Esophagus squamous epithelium (tissue), 4 donors: ENCODE measurements around the gene GRM6.

Experiments used
- POLR2A ChIP-seq, 4 donors: fragments of 450-650 bp; IDR thresholded peaks; one replicate each; pipeline ENCODE4 v1.6.1; 2017; ENCODE audit warnings: antibody characterized with exemption in 4 of 4, mild to moderate bottlenecking in 4 of 4, moderate library complexity in 3 of 4
- TF ChIP-seq, protein P1 (sequence below), 6 experiments: fragments of 450-650 bp in 4 of 6; fragments of 200-600 bp in 2 of 6; sonication (generic) in 2 of 6; IDR thresholded peaks; one replicate each; pipeline ENCODE4 v1.5.1; 2016 to 2019; ENCODE audit warnings: antibody characterized with exemption in 6 of 6, mild to moderate bottlenecking in 4 of 6, moderate library complexity in 4 of 6

DNA sequence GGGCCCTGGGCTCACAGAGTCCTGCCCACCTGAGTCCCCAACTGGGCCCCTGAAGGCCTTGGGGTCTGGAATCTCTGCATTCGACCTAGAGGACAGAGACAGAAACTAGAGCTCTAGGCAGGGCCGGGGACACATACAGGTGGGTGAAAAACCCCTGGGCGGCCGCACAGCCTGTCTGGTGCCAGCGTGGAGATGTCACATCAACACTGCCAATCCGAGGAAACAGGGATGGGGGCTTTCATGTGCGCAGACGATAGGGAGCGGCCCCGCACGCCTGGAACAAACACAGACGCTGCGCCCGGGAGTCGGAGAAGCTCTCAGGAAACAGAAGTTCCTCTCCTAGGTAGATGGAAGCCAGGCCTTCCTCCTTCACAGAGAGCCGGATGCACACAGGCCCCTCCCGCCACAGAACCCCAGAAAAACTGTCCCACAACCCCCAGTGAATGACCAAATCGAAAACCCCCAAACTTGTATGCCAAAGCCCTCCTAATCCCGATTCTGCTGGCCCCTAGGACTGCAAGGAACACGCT, 1.8 kb downstream of the GRM6 start:
- no peak for TF ChIP-seq POLR2A (IDR thresholded peaks at IDR 0.05)
- TF ChIP-seq, protein P1, sequence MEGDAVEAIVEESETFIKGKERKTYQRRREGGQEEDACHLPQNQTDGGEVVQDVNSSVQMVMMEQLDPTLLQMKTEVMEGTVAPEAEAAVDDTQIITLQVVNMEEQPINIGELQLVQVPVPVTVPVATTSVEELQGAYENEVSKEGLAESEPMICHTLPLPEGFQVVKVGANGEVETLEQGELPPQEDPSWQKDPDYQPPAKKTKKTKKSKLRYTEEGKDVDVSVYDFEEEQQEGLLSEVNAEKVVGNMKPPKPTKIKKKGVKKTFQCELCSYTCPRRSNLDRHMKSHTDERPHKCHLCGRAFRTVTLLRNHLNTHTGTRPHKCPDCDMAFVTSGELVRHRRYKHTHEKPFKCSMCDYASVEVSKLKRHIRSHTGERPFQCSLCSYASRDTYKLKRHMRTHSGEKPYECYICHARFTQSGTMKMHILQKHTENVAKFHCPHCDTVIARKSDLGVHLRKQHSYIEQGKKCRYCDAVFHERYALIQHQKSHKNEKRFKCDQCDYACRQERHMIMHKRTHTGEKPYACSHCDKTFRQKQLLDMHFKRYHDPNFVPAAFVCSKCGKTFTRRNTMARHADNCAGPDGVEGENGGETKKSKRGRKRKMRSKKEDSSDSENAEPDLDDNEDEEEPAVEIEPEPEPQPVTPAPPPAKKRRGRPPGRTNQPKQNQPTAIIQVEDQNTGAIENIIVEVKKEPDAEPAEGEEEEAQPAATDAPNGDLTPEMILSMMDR (IDR thresholded peaks at IDR 0.05) = no peak
